GM12878 (cell line): ENCODE measurements around the gene THRA. TPM values are rescaled to one million over a fixed set of nuclear protein-coding genes. Genes with fewer than 3 reads are reported as not detected.
A peak's percentile ranks its signal among the peaks of the same experiment; 100 is the strongest.

ENCODE experiments used
- ATAC-seq: fragments of 200-7000 bp; cut with Tn5 transposase; 3 replicates; pipeline ENCODE4 v1.9.1; 2020; ENCODE audit warnings: mild to moderate bottlenecking, moderate library complexity
- BruUV-seq: library from RNA; stranded (reverse); fragments of 400-500 nt; replicated peaks from 2 replicates; lab custom pipeline; 2021; lab: Mats Ljungman, UMichigan
- CTCF ChIA-PET: fragments of 300-600 bp; sonication (Branson Sonifier 250); formaldehyde crosslinking; extraction: SDS; loops from one replicate; lab custom pipeline; 2021; ENCODE audit warnings: inconsistent platforms; lab: Yijun Ruan, JAX
- POLR2A ChIA-PET: fragments of 350-600 bp; formaldehyde crosslinking; extraction: SDS; loops from one replicate; lab custom pipeline; 2021; ENCODE audit warnings: inconsistent platforms; lab: Charles Lee
- RAD21 ChIA-PET: fragments of 300-600 bp; sonication (Branson Sonifier 250); formaldehyde crosslinking; loops from one replicate; lab custom pipeline; 2023; ENCODE audit warnings: antibody characterized with exemption; ENCODE audit not compliant: unreplicated experiment; lab: Charles Lee
- SMC1A ChIA-PET: fragments of 300-600 bp; sonication (Branson Sonifier 250); formaldehyde crosslinking; loops from one replicate; lab custom pipeline; 2023; ENCODE audit not compliant: unreplicated experiment, uncharacterized antibody; lab: Charles Lee
- DNase-seq: peaks from one replicate; pipeline ENCODE4 v3.0.0-alpha.2; 2011; ENCODE audit warnings: low read depth, low spot score
- FAIRE-seq: peaks from 3 replicates; lab custom pipeline; 2011; peaks lifted over from hg19 to GRCh38; lab: Jason Lieb, UNC
- H2AFZ ChIP-seq: 2 replicates; pipeline ENCODE4 v1.6.0; 2011; ENCODE audit warnings: low read depth, low read length, control low read depth; ENCODE audit not compliant: control insufficient read depth
- H3K27ac ChIP-seq: 2 replicates; pipeline ENCODE4 v1.5.1; 2011; ENCODE audit warnings: control low read depth; ENCODE audit not compliant: control insufficient read depth, insufficient read depth
- H3K27me3 ChIP-seq, 2 experiments: replicated peaks in 1 of 2; 2 replicates each; pipeline versions ENCODE4 v1.6.0 to v1.6.1; 2011; ENCODE audit warnings: low read length in 1 of 2; ENCODE audit not compliant: control insufficient read depth in 2 of 2, insufficient read depth in 2 of 2
- H3K36me3 ChIP-seq, 2 experiments: 2 replicates each; pipeline ENCODE4 v1.5.1; 2011; ENCODE audit warnings: low read length in 1 of 2; ENCODE audit not compliant: control insufficient read depth in 2 of 2, insufficient read depth in 2 of 2
- H3K4me1 ChIP-seq: 2 replicates; pipeline ENCODE4 v1.6.1; 2011; ENCODE audit warnings: mild to moderate bottlenecking, low read length, moderate library complexity, mixed read lengths; ENCODE audit not compliant: control insufficient read depth, insufficient read depth
- H3K4me2 ChIP-seq: 2 replicates; pipeline ENCODE4 v1.6.0; 2011; ENCODE audit warnings: control low read depth; ENCODE audit not compliant: control insufficient read depth, insufficient read depth
- H3K4me3 ChIP-seq: fragments of 200-600 bp; sonication (generic); 2 replicates; pipeline ENCODE4 v1.5.1; 2016
- H3K79me2 ChIP-seq: 2 replicates; pipeline ENCODE4 v1.6.0; 2011; ENCODE audit warnings: low read length; ENCODE audit not compliant: control insufficient read depth, insufficient read depth
- H3K9ac ChIP-seq: 2 replicates; pipeline ENCODE4 v1.8.0; 2011; ENCODE audit warnings: low read length, control low read depth, mixed read lengths; ENCODE audit not compliant: control insufficient read depth, insufficient read depth
- H3K9me3 ChIP-seq: replicated peaks from 3 replicates; pipeline ENCODE4 v1.5.1; 2011; ENCODE audit warnings: mild to moderate bottlenecking, low read length; ENCODE audit not compliant: control insufficient read depth, insufficient read depth
- H4K20me1 ChIP-seq: 2 replicates; pipeline ENCODE4 v1.6.0; 2011; ENCODE audit not compliant: control insufficient read depth, insufficient read depth
- ATF7 ChIP-seq: fragments of 450-650 bp; IDR thresholded peaks from 2 replicates; pipeline ENCODE4 v1.6.1; 2016; ENCODE audit warnings: low read depth, mild to moderate bottlenecking
- KDM1A ChIP-seq: fragments of 200-600 bp; sonication (generic); IDR thresholded peaks from 2 replicates; pipeline ENCODE4 v1.6.1; 2016; ENCODE audit warnings: borderline replicate concordance
- NBN ChIP-seq: fragments of 450-650 bp; IDR thresholded peaks from 2 replicates; pipeline ENCODE4 v1.6.1; 2016
- NFXL1 ChIP-seq: fragments of 450-650 bp; IDR thresholded peaks from 2 replicates; pipeline ENCODE4 v1.6.1; 2017; ENCODE audit warnings: antibody characterized with exemption, mild to moderate bottlenecking, borderline replicate concordance
- NFYA ChIP-seq: IDR thresholded peaks from 2 replicates; pipeline ENCODE4 v1.6.1; 2011; ENCODE audit warnings: low read depth, mild to moderate bottlenecking, low read length, improper control_type of control experiment, borderline replicate concordance
- WGBS: methylation state at CpG from one replicate; pipeline ENCODE4 v1.1.6; 2016; ENCODE audit warnings: low lambda C conversion rate; ENCODE audit not compliant: insufficient replicate concordance, insufficient coverage; ENCODE audit errors: missing lambda C conversion rate; 5-methylcytosine and 5-hydroxymethylcytosine counted together
- in situ Hi-C: fragments of 300-500 bp; cut with MboI; formaldehyde crosslinking; loops from 9 replicates; pipeline ENCODE4 v1.14.3; 2018; ENCODE audit warnings: mixed read lengths
- intact Hi-C: fragments of 100-400 bp; cut with micrococcal nuclease; formaldehyde crosslinking; loops from one replicate; pipeline ENCODE4 v1.14.2; 2022; ENCODE audit not compliant: unreplicated experiment
- polyA plus RNA-seq, 11 experiments: library from polyadenylated mRNA; depleted of rRNA in 4 of 11; unstranded in 6 of 11; stranded (reverse) in 5 of 11; fragments of >200 nt; fragmentation: Nextera tagmentation in 4 of 11; fragmentation: Illumina TruSeq in 1 of 11; extraction: Ambion mirVana in 4 of 11; extraction: Trizol in 1 of 11; gene quantifications; 1 replicate in 1 of 11; 2 replicates in 10 of 11; pipeline versions ENCODE4 v1.2.1 to v1.2.3, GENCODE V29; 2011 to 2016; ENCODE audit warnings: inconsistent platforms in 2 of 11, missing spikeins in 2 of 11, low read depth in 1 of 11
- total RNA-seq, 4 experiments: library from RNA; depleted of rRNA in 3 of 4; stranded (reverse); fragments of >200 nt in 3 of 4; fragmentation: Illumina TruSeq in 1 of 4; extraction: Trizol in 1 of 4; gene quantifications; 2 replicates each; pipeline versions ENCODE4 v1.2.1 to v1.2.3, GENCODE V29; 2013 to 2021
- TF ChIP-seq, protein P1 (sequence below): fragments of 450-650 bp; IDR thresholded peaks from 2 replicates; pipeline ENCODE4 v1.6.1; 2017; ENCODE audit warnings: mild to moderate bottlenecking
- TF ChIP-seq, protein P2 (sequence below): fragments of 450-650 bp; formaldehyde crosslinking; IDR thresholded peaks from 2 replicates; pipeline ENCODE4 v1.4.0; 2020; ENCODE audit warnings: mild to moderate bottlenecking, moderate library complexity
- TF ChIP-seq, protein P3 (sequence below): IDR thresholded peaks from 2 replicates; pipeline ENCODE4 v1.6.1; 2011; ENCODE audit warnings: borderline replicate concordance, low read depth, mild to moderate bottlenecking, moderate library complexity, low read length; ENCODE audit not compliant: insufficient read depth, poor library complexity, severe bottlenecking
- TF ChIP-seq, protein P4 (sequence below): fragments of 450-650 bp; IDR thresholded peaks from 2 replicates; pipeline ENCODE4 v1.6.1; 2016; ENCODE audit warnings: mild to moderate bottlenecking
- TF ChIP-seq, protein P5 (sequence below): IDR thresholded peaks from 2 replicates; pipeline ENCODE4 v1.6.1; 2011; ENCODE audit warnings: borderline replicate concordance, low read depth, mild to moderate bottlenecking, moderate library complexity, mixed read lengths, low read length; ENCODE audit not compliant: insufficient read depth; ENCODE audit errors: extremely low read length

Gene THRA
- total and polyA plus RNA-seq, 10 of the 15 experiments (the other 5 are each of a cell fraction or from before 2014, with no cell fraction given), result 0.03 to 2.0 (median 0.64) TPM

DNA sequence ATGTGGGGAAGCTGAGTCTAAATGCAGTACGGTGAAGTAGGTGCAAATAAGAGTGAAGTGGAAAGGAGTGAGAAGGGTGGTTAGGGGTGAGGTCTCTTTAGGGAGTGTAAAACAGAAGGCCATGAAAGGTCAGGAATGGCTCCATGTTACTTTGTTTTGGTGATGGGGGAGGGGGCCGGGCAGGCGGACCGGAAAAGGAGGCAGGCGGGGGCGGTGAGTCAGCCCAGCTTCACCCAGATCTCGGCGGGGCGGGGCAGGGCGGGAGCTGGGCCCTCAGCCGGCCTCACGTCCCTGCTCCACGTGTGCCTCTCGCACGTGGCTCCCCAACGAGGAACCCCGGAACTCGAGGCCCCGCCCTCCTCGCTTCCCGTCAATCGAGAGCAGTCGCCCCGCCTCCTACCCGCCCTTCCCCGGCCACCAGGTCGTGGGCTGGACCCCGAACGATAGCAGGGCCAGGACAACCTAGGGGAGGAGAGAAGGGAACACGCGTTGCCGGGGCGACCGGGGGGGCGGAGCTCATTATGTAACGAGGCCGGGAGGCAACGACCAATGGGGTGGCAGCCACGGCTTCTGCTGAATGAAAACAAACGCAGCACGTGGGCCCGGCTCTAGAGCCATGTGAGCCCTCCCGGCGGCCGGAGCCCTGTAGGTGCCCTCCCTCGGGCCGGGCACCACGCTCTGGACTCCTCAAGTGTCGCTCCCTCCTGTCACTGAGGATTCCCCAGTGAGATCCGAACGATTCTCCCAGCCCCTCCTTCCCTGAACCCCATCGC, 36.3 kb downstream of the THRA start:
- RAD21 ChIA-PET, result interaction anchor here (0.8 to 7.7 kb wide), 17 partner anchors 8 to 418 kb away, joined by 3 to 155 read pairs (median 4); partner anchors contain the start of genes CASC3 and MED24
- H3K9ac ChIP-seq, result peak overlapping the region; percentile 50
- intact Hi-C loops, result no loop called here
- TF ChIP-seq, protein P1, sequence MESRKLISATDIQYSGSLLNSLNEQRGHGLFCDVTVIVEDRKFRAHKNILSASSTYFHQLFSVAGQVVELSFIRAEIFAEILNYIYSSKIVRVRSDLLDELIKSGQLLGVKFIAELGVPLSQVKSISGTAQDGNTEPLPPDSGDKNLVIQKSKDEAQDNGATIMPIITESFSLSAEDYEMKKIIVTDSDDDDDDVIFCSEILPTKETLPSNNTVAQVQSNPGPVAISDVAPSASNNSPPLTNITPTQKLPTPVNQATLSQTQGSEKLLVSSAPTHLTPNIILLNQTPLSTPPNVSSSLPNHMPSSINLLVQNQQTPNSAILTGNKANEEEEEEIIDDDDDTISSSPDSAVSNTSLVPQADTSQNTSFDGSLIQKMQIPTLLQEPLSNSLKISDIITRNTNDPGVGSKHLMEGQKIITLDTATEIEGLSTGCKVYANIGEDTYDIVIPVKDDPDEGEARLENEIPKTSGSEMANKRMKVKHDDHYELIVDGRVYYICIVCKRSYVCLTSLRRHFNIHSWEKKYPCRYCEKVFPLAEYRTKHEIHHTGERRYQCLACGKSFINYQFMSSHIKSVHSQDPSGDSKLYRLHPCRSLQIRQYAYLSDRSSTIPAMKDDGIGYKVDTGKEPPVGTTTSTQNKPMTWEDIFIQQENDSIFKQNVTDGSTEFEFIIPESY, result no peak
- TF ChIP-seq NFXL1 (no peak), ATF7 (peak; percentile 54; the same call in 1 of the 2 replicates), KDM1A (no peak), NFYA (no peak), NBN (peak; percentile 86)
- TF ChIP-seq, protein P2, sequence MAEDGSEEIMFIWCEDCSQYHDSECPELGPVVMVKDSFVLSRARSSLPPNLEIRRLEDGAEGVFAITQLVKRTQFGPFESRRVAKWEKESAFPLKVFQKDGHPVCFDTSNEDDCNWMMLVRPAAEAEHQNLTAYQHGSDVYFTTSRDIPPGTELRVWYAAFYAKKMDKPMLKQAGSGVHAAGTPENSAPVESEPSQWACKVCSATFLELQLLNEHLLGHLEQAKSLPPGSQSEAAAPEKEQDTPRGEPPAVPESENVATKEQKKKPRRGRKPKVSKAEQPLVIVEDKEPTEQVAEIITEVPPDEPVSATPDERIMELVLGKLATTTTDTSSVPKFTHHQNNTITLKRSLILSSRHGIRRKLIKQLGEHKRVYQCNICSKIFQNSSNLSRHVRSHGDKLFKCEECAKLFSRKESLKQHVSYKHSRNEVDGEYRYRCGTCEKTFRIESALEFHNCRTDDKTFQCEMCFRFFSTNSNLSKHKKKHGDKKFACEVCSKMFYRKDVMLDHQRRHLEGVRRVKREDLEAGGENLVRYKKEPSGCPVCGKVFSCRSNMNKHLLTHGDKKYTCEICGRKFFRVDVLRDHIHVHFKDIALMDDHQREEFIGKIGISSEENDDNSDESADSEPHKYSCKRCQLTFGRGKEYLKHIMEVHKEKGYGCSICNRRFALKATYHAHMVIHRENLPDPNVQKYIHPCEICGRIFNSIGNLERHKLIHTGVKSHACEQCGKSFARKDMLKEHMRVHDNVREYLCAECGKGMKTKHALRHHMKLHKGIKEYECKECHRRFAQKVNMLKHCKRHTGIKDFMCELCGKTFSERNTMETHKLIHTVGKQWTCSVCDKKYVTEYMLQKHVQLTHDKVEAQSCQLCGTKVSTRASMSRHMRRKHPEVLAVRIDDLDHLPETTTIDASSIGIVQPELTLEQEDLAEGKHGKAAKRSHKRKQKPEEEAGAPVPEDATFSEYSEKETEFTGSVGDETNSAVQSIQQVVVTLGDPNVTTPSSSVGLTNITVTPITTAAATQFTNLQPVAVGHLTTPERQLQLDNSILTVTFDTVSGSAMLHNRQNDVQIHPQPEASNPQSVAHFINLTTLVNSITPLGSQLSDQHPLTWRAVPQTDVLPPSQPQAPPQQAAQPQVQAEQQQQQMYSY (CRISPR knock-in tag), result no peak
- TF ChIP-seq, protein P3, sequence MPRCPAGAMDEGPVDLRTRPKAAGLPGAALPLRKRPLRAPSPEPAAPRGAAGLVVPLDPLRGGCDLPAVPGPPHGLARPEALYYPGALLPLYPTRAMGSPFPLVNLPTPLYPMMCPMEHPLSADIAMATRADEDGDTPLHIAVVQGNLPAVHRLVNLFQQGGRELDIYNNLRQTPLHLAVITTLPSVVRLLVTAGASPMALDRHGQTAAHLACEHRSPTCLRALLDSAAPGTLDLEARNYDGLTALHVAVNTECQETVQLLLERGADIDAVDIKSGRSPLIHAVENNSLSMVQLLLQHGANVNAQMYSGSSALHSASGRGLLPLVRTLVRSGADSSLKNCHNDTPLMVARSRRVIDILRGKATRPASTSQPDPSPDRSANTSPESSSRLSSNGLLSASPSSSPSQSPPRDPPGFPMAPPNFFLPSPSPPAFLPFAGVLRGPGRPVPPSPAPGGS, result no peak
- TF ChIP-seq, protein P4, sequence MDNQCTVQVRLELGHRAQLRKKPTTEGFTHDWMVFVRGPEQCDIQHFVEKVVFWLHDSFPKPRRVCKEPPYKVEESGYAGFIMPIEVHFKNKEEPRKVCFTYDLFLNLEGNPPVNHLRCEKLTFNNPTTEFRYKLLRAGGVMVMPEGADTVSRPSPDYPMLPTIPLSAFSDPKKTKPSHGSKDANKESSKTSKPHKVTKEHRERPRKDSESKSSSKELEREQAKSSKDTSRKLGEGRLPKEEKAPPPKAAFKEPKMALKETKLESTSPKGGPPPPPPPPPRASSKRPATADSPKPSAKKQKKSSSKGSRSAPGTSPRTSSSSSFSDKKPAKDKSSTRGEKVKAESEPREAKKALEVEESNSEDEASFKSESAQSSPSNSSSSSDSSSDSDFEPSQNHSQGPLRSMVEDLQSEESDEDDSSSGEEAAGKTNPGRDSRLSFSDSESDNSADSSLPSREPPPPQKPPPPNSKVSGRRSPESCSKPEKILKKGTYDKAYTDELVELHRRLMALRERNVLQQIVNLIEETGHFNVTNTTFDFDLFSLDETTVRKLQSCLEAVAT, result peak; percentile 25; the same call in 1 of the 2 replicates
- TF ChIP-seq, protein P5, sequence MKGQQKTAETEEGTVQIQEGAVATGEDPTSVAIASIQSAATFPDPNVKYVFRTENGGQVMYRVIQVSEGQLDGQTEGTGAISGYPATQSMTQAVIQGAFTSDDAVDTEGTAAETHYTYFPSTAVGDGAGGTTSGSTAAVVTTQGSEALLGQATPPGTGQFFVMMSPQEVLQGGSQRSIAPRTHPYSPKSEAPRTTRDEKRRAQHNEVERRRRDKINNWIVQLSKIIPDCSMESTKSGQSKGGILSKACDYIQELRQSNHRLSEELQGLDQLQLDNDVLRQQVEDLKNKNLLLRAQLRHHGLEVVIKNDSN, result peak; percentile 71

More for the DNA sequence above, 36.3 kb downstream of the THRA start:
- Histone ChIP-seq H3K4me2 (peak overlapping the region; percentile 90), H3K9me3 (no peaks in the 10 kb centered on the region), H3K4me1 (peaks cover 64% of the 10 kb centered on the region), H3K27ac (peak overlapping the region; percentile 88), H3K79me2 (peaks cover 11% of the 10 kb centered on the region), H4K20me1 (no peaks in the 10 kb centered on the region), H3K27me3 (no peaks in the 10 kb centered on the region), H3K36me3 (peaks cover 0 to 3% of the 10 kb centered on the region in 2 experiments; a peak in 2 of 4 replicates), H3K4me3 (peak overlapping the region; percentile 90), H2AFZ (peak overlapping the region; percentile 75)
- SMC1A ChIA-PET, result interaction anchor here (0.7 to 10.4 kb wide), 10 partner anchors 8 to 210 kb away, joined by 3 to 132 read pairs (median 4); partner anchors contain the start of genes MED24, RARA and THRA
- BruUV-seq, result no TSS peak
- CTCF ChIA-PET, result interaction anchor here (0.6 to 10.6 kb wide), 14 partner anchors 13 to 418 kb away, joined by 3 to 176 read pairs (median 4); partner anchors contain the start of genes CSF3, MED24 and PSMD3
- FAIRE-seq, result peak; percentile 82
- in situ Hi-C loops, result no loop called here
- DNase-seq, result peak; percentile 97
- ATAC-seq, result peak; percentile 80
- POLR2A ChIA-PET, result interaction anchor here (0.6 to 3.8 kb wide), 12 partner anchors 8 to 648 kb away, joined by 3 to 50 read pairs (median 4); partner anchors contain the start of gene MED1
- 2% methylated on average over 40 of the region's 52 CpGs for WGBS
